OCI-LY3 (cell line): ENCODE results near the gene CIT.

ENCODE experiments used
- CTCF ChIP-seq: fragments of 200-600, 300-600 bp; sonication (generic); IDR thresholded peaks from 2 replicates; pipeline ENCODE4 v1.5.1; 2014; ENCODE audit warnings: antibody characterized with exemption, low read length, low read depth
- EZH2phosphoT487 ChIP-seq: fragments of 200-600 bp; shearing (Covaris generic); IDR thresholded peaks from 2 replicates; pipeline ENCODE4 v1.6.1; 2018; ENCODE audit warnings: antibody characterized with exemption, mixed run types, low read depth

- TF ChIP-seq CTCF (no peak), EZH2phosphoT487 (no peak)
Observed at GRCh38 chr12:119901670-119902069, 24.6 kb upstream of the CIT start.
